Activated CD4-positive, alpha-beta T cell treated with anti-CD3 and anti-CD28 coated beads, Interleukin-2, amount 50 U/mL, for 1 hour (primary cell): ENCODE data around the gene SHB.
"Not testable (repeated sequence)": the region's sequence is repeated elsewhere in the genome, so short reads cannot be mapped to it uniquely, and the experiment has no call there.

Source experiments
- DNase-seq: peaks from one replicate; pipeline ENCODE4 v3.0.0-alpha.2; 2020

Gene SHB

DNA sequence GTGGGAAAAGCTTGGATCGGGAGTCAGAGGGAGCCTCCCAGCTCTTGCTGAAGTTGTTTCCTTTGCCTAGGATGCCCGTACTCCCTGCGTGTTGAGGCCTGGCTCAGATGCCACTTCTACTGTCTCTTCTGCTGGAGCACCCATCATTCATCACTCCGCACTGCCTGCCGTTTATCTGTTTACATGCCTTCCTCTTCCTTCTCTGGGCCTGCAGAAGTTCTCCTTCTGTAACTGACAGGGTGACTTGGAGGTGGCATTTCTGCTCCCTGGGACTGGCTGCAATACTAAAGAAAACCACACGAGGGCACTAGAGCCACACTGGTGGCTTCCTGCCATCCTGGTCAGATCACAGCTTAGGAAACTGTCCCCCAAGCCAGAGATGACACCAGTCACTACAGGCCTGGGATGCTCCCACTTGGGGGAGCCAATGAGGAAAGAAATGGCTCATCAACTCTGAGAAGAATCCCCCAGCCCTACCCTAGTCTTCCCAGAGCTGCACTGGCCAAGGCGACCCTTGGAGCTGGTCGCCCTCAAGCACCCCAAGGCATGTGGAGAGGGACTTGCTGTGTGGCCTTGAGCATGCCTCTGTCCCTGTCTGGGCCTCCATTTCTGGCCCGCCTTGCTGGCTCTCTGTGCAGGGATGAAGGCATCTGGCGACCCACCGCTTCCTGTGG is 155.4 kb downstream of the SHB start:
- DNase-seq = peak; percentile 79

DNA sequence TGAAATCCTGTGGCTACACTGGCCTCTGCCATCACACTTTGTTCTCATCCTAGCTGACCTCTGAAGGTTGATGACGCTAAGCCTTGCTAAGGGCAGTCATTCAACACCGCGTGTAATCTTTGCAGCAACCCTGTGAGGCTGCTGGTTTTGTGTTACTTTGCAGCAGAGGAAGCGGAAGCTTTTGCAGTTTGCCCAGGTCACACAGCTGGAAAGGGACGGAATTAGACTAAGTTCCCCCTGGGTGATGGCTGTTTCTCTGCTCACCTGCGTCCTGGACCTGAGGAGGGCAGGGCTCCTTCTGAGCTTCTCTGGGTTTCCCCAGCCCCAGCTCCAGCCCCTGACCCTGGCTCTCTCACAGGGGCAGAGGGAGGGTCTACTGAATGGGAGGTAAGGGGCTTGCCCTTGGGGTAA is 157.8 kb downstream of the SHB start:
- no peak for DNase-seq

DNA sequence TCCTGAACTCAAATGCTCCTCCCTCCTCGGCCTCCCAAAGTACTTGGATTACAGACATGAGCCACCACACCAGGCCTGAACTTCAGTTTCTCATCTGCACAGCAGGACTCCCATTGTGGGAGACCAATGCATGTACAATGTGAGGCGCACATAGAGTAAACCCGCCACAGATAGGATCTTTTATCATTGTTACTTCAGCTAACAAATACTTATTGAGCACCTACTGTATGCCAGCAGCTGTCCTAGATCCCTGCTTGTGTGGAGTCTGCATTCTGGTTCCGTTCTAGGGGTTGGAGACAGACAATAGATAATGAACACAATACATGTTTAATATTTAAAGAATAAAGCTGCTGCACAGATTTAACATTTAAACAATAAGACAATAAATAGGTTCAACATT is 158.8 kb downstream of the SHB start:
- DNase-seq = no peak

DNA sequence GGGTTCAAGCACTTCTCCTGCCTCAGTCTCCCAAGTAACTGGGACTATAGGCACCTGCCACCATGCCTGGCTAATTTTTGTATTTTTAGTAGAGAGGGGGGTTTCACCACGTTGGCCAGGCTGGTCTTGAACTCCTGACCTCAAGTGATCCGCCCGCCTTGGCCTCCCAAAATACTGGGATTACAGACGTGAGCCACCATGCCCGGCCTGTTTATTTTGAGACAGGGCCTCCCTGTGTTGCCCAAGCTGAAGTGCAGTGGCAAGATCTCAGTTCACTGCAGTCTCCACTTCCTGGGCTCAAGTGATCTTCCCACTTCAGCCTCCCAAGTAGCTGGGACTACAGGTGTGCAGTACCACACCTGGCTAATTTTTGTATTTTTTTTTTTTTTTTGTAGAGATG is 159.2 kb downstream of the SHB start:
- not testable (repeated sequence) for DNase-seq

DNA sequence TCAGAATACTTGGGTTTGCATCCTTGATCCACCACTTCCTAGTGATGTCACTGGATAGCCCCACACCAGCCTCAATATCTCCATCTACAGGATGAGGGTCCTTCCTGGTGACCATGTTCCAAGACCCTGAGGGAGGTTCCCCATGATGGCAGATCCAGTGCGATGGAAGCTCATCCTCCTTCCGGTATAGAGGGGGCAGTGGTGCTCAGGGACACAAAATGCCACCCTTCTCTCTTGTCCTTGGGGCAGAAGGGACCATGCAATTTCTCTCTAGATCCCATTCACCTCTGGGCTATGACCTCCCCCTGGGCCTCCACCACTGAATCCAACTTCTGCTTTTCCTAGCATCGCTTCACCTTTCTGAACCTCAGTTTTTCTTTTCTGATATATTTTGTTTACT is 159.7 kb downstream of the SHB start:
- DNase-seq = no peak

DNA sequence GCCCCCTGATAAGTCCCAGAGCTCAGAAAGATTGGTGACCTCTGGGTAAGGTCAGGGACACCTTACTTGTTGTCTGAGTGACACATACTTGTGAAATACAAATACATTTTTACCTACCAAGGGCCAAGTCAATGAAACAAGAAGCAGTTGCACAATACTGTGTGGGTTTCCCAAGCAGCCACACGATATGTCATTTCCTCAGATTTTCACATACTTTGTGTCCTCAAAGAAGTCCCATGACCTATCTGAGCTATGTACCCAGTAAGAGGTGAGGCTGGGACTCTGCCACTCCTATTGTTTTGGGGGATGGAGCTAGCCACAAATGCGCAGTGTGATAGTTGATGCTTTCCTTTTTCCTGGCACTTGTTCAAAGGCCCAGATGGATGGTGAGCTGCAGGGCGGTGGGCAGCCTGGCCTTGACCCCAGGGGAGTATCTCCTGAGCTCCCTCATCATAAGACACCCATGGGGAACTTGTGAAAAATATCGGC is 160.3 kb downstream of the SHB start:
- DNase-seq = no peak

DNA sequence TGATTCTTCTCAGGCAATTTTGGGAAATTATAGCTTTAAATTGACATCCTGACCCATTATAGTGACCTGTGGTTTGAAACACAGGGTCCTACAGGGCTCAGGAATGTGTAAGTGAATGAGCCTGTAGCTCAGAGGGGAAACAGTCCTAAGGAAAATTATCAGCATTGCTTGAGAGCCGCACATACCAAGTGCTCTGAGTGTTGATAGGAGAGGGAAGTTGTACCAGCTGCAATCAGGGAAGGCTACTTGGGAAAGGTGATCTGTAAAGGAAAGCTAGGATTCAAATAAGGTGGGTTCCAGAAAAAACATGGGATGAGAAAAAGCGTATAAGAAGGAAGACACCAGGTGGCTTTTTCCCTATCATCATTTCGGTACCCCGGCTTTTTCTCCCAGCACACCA is 160.7 kb downstream of the SHB start:
- no peak for DNase-seq

DNA sequence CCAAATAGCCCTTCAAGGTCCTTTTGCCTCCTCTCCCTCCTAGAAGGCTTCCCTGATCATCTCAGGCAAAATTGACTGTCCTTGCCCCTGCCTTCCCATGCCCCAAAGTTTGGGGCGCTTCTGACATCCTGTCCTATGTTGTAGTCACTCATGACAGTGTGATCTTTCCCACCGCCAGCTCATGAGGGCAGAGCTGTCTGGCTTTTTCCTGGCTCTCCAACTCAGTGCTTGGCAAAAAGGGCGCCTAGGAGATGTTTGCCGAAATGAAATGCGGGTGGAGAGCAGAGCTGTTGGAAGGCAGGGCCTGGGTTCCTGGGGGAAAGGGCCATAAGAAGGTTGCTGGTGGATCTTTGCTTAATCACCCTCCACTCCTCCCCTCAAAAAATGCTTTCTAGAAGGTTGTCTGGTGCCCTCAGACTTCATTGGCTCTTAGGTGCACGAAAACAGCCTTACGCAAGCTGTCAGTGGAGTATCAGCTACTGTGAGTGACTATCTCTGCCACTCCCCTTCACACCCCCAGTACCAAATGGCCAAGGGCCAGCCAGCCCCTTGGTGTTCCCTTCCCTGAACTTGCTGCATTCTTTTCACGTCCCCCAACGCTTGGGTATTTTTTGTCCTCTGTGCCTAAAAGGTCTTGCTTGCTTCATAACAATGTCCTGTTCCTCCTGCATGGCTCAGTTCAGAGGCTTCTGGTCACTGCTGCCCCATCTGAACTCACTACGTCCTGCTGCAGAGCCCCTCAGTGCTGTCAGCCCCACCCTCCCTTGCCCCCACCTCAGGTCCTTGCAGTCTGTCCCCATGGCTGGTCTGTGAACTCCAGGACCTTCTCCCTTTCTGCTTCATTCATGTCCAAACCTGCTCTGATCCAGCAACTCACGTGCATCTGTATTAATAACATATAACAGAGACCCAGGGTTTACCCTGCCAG is 162.5 kb downstream of the SHB start:
- DNase-seq = no peak

DNA sequence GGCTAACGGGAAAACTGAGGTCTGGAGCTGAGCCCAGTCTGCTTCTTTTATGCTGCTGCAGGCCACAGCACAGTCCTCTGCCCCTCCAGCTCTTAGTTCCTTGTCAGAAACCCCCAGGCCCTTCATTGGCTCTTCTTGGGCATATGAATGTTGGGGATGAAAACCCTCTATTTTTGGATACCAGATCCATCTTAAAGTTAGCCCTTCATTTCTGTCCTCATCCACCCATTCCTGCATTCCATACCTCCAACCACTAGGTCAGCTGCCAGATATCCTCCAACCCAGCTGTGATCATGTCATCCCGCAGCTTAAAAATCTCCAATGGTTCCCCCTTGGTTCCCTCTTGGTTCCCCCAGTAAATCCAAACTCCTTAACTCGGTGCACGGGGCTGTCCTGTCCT is 163.3 kb downstream of the SHB start:
- DNase-seq = no peak

DNA sequence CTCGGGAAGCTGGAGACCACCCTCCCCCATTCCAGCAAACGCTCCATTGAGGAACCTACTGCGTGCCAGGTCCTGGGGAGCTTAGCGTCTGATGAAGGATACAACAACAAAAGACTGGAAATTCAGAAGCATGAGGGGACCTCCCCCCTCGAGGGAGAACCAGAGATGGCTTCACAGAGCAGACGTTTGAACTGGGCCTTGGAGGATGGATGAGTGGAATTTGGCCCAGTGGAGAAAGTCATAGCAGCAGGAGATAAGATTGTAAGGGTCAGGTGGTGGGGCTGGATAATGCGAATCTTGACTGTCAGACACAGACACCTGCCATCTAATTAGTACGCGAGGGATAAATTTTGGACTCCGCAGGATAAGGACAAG is 163.9 kb downstream of the SHB start:
- DNase-seq = no peak

DNA sequence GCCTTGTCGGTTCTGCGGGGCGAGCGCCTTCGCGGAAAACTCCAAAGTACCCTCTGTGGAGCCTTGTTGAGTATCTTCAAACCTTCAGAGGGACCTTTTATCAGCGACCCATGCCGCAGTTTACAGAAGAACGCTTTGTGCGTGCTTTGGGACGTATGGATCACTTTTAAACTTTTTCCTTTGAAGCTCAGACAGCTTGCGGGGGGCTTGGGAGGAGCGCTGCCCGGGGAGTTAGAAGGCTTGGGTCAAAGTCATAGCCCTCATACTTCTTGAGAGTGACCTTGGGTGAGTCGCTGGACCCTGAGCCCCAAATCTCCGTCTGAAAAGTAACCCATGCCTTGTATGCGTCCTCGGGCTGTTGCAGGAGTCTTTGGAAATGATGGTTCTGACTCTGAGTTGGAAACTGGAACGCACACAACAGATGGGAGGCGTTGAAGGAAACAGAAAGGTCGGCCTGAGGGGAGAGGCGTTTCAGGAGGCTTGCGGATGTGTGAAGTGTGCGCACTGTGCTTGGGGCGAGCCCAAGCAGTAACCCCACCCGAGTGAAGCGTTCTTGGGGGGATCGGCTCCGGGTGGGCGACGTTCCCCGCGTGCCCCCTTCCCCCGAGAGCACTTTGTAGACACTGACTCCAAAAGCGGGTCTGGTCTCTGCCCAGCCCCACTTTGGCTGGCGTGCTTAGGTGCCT is 164.4 kb downstream of the SHB start:
- no peak for DNase-seq

DNA sequence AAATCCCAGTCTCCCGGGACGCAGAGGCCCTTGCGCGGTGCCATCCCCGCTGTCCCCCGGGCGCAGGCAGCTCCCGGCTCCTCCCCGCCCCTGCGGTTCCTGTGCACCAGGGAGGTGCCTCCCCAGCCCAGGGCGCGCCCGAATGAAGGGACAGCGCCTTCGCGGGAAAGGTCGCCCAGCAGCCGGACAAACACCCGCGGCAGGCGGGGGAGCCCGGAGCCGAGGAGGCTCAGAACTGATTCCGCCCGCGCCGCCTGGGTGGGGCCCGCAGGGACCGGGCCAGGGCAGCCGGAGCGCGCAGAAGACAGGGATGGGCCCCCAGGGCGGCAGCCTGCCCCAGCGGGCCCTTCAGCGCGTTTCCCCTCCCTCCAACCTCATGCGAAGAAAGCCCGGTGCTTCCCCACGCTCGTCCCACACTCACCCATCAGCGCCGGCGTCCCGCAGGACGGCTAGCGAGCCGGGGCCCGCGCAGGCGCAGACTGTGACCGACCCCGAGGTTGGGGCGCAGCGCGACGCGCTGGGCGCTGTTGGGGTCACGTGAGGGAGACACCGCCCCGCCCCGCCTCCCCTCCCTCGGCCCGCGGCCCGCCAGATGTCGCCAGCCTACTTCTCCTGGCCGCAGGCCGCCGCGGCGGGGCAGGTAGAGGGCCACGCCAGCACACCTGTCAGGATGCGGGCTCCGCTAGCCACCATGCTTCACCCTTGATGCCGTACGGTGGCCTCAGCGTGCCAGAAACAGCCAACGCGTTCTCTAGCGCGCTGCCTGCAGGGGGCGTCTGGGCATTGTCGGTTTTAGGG is 165.2 kb downstream of the SHB start, which contains the start of gene SLC25A51:
Gene SLC25A51, minus strand, starts transcription at position 481 of the 798 bp plus-strand sequence. CDS start 15,577 bp downstream, outside the sequence.
- DNase-seq = peak; percentile 97

DNA sequence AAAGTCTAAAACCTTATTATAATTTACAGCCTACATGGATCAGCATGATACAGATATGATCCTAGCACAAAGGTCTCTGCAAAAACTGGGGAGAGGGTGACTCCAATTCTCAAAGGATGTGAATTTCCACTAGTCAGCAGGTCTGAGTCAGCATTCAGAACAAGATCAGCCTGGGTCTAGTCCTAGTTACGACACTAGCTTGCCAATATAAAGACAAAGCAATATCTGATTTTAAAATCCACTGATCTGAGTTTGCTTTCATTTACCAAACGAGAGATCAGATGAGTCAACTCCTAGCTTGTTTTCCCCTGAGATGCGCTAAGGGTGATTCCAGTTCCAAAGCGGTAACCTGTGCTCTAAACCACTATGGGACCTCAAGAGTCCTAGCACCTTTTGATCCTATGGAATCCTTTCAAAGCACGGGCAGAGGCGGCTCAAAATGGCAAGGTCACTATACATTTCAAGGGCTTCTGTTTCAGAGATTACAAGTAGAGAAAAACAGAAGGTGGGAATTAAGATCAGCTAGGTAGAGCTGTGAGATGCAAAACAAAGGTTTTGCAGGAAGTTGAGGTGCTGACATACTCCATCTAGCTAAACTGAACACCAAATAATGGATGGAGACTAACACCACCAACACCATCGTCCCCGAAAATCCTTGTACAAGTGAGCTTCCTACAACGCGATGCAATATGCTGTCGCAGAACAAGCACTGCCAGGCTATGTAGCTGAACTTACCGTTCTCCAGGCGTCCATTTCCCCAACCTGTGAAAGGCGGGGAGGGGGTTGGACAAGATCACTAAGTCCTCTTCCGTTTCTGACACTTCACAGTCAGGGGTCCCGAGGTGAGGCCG is 166.0 kb downstream of the SHB start:
- DNase-seq = no peak

DNA sequence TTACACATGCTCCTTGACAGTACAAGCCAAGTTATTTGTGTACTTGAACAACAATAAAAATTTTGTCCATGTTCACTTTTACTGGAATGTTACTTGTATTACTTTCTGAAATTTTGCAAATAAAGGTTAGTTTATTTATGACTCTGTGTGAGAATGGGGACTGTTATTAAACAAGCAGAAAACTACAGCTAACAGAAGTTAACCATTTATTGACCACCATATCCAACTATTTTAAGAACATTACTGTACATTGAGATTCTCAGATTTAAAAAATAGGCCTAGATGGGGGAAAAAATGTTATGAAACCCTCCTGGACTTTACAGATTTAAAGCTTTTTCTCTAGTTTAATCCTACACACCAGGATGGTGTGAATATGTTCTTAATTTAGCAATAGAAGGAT is 166.9 kb downstream of the SHB start:
- no peak for DNase-seq

DNA sequence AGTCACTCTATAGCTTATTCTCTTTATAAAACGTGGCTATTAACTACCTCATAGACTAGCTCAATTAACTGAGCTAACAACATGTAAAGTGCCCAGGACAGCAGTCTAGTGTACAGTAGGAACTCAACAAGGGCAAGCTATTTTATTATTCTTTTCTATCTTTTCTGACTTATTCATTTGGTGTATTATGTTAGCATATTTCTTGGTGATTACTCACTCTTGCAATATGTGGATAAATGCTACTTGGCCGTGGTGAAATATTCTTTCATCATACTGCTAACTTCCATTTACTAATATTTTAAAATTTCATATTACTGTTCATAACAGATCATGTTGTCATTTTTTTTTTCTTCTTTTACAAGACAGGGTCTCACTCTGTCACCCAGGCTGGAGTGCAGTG is 170.0 kb downstream of the SHB start:
- no peak for DNase-seq

DNA sequence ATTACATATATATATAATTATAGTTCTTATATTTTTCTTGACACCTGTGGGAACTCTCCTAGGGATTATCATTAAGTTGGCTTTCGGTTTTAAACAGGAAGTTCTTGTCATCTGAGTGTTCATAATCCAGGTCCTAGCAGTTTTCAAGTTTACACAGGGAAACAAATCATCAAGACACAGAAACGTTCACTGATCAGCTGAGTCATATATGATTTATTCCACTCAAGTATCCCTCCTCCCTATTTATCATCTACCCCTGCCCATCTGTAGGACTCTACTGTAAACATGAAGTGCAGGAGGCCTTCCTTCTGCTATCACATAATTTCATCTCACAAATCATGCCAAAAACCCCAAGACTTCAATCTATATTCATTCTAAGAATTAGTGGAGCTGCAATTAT is 171.4 kb downstream of the SHB start:
- no peak for DNase-seq

DNA sequence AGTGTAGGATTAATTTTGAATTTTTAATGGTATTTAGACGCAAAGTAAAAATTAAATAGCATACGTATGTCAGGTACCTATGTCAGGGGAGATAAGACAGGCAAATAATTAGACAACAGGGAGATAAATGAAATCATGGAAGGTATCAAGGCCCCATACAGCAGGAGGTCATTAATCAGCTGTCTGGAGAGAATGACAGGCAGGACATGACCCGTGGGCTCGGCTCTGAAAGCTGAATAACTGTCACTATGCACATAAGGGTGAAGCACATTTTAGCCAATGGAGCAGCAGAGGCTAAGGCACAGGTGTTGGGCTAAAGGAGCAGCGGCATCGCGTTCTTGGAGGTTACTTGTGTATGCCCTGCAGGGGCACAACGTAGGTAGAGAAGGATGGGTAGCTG is 177.0 kb downstream of the SHB start:
- DNase-seq = no peak

DNA sequence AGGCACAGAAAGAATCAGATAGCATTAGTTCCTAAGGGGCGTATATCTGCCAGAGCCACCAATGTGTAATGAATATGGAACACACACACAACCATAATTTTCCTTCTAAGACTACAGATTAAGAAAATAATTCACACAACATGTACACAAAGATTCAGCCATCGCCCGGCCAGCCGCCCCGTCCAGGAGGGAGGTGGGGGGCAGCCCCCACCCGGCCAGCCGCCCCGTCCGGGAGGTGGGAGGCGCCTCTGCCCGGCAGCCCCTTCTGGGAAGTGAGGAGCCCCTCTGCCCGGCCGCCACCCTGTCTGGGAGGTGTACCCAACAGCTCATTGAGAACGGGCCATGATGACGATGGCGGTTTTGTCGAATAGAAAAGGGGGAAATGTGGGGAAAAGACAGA is 178.0 kb downstream of the SHB start:
- not testable (repeated sequence) for DNase-seq

DNA sequence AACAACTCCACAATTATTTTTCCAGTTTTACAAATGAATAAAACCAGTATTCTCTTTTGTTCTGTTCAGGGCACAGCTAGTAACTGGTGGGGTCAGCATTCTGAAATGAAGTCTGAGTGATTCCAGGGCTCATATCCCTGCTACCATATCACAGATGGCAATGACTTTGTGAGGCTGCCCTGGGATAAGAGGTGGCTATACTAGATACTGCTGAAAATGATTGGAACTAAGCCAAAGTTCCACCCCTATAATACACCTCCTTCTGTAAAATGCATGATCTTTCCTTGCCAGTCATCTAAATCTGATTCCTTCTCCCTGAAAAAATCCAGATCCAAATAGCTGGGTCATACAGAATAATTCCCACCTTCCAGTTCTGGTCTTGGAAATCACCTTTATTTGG is 179.5 kb downstream of the SHB start:
- no peak for DNase-seq

DNA sequence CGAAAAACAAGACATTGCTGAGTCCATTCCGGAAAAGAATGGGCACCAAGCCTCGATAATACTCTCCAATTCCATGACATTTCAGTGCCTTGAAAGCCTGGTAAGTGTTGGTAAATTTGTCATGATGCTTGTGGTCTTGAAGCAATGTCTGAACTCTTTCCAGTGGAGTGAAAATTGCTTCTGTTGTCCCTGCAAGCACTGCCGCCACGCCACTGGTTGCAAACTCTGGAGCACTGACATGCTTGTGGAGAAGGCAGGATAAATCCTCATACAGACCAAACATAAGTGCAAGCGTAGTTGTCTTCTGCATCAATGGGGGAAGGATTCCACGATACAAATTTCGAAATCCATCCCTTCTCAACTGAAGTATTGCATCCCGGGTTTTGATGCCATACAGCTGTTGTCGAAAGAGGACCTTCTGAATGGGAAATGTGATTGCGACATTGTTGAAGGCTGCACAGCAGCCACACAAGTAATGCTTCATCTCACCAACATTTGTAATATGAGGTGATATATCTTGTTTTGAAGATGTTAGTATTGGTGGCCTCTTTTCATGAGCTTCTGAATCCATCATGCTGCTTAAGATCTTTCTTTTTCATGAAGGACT is 180.9 kb downstream of the SHB start:
- not testable (repeated sequence) for DNase-seq

DNA sequence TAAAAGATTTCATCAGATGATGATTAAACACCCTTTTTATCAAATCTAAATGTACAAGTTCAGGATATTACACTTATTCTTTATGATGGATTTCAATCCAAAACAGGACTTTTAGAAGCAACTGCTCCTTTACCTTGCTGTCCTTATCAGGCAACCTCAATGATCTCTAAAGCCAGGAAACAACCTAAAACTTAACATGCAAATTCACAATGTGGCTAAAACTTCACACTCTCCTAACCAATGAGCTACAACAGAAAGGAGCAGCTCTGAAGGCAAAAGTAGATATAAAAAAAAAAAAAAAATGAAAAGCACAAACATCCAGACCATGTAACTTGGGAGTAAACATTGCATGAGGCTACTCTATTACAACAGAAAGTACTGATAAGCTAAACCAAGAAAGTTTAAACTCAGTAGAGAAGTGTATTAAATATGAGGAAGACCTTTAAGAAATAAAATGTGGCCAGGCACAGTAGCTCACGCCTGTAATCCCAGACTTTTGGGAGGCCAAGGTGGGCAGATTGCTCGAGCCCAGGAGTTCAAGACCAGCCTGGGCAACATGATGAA is 188.0 kb downstream of the SHB start:
- DNase-seq = no peak
